ENCODE measurements around the gene LGI4. TPM values are rescaled to one million over a fixed set of nuclear protein-coding genes. Genes with fewer than 3 reads are reported as not detected.

LGI4 gene
- total RNA-seq, 1 donor from 2014 or later = 0.16 TPM

DNA sequence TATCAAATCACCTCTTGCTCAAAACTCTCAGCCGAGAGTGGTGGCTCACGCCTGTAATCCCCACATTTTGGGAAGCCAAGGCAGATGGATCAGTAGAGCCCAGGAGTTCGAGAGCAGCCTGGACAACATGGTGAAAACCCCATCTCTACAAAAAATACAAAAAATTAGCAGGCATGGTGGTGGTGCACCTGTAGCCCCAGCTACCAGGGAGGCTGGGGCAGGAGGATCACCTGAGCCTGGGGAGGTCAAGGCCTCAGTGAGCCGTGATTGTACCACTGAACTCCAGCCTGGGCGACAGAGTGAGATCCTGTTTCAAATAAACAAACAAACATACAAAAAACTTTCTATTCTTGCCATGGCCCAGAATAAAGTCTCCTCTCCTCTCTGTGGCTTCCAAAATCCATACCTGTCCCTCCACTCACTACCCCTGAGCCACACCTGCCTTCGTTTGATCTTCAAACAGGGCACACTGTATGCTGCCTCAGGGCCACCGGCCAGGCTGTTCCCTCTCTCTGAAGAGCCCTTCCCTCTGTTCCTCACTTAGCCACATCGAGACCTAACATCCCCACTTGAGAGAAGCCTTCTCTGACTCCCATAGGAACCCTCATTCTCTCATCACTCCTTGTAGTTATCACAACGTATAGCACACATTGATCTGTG is 6.3 kb downstream of the LGI4 start:
- Mint-ChIP-seq H3K4me1 (peaks cover 11% of the 10 kb centered on the region), H3K9me3 (peaks cover 9% of the 10 kb centered on the region), H3K27ac (no peak overlapping the region), H3K36me3 (ENCODE audit: low read depth) (no peaks in the 10 kb centered on the region), H3K4me3 (no peak overlapping the region), H3K27me3 (peaks cover 5% of the 10 kb centered on the region)
- intact Hi-C loops (cut with micrococcal nuclease) = no loop called here
- DNase-seq = no peak

DNA sequence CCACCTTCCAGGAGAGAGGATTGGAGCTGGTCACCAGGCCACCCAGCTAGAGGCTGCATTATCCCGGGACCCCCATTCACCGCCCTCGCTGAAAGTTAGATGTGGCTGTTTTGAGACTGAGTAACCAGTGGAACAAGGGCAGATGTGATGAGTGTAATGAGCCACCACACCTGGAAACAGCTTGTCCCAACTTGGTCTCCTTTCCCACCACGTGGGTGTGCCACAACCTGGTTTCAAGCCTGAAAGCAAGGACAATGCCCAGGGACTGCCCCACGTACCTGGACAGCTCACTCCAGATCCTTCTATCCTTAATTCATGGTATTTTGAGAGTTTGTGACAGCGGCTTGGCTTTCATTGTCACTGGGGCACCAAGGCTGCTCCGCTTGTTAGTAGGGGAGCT is 7.0 kb downstream of the LGI4 start:
- intact Hi-C loops (cut with micrococcal nuclease) = no loop called here
- no peak for DNase-seq
- H3K4me1 Mint-ChIP-seq = peaks cover 11% of the 10 kb centered on the region

DNA sequence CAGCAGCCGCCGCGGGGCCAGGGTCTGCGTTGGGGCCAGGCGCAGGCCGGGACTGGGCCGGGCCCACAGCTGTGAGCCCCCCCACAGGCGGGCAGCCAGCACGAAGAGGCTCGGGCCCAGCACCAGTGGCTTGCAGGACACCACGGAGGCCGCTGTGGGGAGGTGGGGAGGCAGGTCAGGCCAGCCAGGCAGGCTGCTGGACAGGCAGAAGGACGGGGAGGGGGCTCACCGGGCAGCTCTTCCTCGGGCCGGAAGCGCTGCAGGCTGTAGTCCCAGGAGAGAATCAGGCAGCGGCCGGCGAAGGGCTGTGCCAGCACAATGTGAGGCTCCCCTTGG is 8.3 kb downstream of the LGI4 start:
- DNase-seq = no peak
- Mint-ChIP-seq H3K4me1 (peaks cover 11% of the 10 kb centered on the region), H3K27ac (no peak overlapping the region), H3K9me3 (no peaks in the 10 kb centered on the region), H3K36me3 (ENCODE audit: low read depth) (no peaks in the 10 kb centered on the region), H3K27me3 (peaks cover 7% of the 10 kb centered on the region), H3K4me3 (no peak overlapping the region)
- intact Hi-C loops (cut with micrococcal nuclease) = no loop called here

More for the DNA sequence above, 7.0 kb downstream of the LGI4 start:
- Mint-ChIP-seq H3K4me3 (no peak overlapping the region), H3K36me3 (ENCODE audit: low read depth) (no peaks in the 10 kb centered on the region), H3K27ac (no peak overlapping the region), H3K27me3 (peaks cover 5% of the 10 kb centered on the region), H3K9me3 (peaks cover 6% of the 10 kb centered on the region)

DNA sequence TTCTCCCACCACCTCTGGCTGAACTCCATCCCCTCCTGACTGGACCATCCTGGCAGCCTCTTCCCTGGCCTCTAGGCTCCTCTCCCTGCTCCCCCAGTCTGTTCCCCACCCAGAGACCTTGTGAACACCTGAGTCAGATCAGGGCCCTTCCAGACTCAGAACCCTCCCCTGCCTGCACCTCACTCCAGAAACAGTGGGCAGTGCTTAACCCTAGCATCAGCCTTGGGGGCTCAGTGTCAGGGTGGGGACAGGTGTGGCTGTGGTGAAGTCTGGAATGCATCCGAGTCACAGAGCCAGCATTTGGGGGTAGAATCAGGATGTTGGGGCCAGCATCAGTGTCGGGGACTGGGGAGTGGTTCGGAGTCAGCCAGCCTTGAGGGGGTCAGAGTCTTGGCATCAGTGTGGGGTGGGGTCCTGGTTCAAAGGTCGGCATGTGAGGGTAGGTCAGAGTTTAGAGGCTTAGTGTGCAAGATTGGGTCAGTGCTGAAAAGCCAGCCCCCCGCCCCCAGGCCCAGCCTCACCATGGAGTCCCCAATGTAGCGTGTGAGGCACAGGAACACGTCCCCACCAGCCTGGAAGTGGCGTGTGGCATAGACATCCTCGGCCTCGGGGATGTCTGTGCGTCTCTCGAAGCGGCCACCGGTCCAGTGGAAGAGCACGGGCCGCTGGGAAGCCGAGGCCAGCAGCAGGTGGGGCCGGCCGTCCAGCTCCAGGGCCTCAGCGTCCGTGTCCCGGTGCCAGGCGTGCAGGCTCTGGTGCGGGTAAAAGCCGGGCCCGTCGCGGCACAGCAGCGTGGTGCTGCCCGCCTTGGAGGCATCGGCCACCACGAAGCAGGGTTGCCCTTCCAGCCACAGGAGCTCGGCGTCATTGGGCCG is 8.9 kb downstream of the LGI4 start:
- H3K27ac Mint-ChIP-seq = no peak overlapping the region
- no peaks in the 10 kb centered on the region for H3K36me3 Mint-ChIP-seq (ENCODE audit: low read depth)

DNA sequence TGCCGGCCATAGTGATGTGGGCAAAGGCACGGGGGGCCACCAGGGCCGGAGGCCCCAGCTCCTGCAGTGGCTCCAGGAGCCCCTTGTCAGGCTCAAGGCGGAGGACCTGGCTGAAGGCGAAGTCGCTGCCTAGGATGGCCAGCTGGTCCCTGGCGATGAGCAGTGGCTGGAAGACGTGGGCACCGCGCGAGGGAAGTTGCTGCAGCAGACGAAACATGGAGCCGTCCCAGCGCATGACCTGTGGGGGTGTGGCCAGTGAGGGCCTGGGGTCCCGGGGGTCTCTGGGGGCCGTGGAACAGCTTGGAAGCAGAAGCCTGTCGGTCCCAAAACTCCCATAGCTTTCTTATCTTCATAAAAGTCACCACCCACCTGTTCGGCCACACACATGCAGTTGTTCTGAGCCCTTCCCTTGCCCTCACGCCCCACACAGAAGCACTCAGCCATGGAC is 9.6 kb downstream of the LGI4 start:
- Mint-ChIP-seq H3K36me3 (ENCODE audit: low read depth) (no peaks in the 10 kb centered on the region), H3K4me3 (no peak overlapping the region), H3K9me3 (no peaks in the 10 kb centered on the region), H3K27ac (no peak overlapping the region), H3K27me3 (peaks cover 7% of the 10 kb centered on the region), H3K4me1 (peaks cover 11% of the 10 kb centered on the region)
- intact Hi-C loops (cut with micrococcal nuclease) = no loop called here
- DNase-seq = no peak

More for the DNA sequence above, 8.9 kb downstream of the LGI4 start:
- Mint-ChIP-seq H3K4me3 (peak overlapping the region; percentile 2), H3K9me3 (no peaks in the 10 kb centered on the region), H3K27me3 (peaks cover 7% of the 10 kb centered on the region), H3K4me1 (peaks cover 11% of the 10 kb centered on the region)
- intact Hi-C loops (cut with micrococcal nuclease) = no loop called here
- no peak for DNase-seq

DNA sequence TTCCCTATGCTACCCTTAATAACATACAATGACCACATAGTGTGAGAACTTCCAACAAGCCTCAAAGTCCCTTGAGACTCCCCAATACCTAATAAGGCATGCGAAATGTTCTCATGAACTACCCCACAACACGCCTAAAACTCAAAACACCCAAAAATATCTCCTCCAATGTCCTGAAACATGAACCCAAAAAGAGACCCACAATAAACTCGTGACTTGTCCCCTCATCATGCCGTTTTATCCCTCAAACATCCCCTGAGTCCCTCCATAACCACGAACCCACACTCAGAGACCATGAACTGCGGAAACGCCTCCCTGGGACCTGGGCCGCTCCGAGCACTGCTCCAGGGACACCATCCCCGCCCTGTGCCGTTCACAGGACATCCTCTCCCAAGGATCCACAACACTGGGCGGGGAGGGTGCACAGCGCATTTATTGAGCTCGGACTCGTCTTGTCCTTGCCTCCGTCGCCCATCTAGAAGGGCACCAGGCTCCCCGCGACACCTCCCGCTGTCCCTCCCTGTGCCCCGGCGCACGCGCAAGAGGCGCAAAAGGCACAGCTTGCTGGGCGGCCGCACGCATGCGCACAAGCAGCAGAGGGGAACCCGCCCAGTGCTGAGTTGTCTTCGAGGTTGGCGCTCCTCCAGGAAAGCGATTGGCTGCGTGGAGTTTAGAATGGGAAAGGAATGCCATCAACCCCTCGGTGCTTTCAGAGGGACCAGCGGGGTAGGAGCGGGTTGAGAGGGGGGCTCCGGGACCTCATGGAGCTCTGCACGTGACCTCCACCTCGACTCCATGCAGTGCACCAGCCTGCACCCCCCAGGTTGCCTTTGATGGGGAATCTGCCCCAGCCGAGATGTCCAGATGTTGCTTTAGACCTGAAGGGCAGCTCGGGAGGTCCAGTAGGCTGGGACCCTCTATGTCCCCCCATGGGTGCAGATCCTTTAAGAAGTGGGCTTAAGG is 10.5 kb downstream of the LGI4 start:
- intact Hi-C loops (cut with micrococcal nuclease) = loop anchor here (5.0 kb wide), 1 partner anchor 57 kb away; no protein-coding TSS in a partner anchor
- peak overlapping the region; percentile 78 for H3K4me3 Mint-ChIP-seq
- peaks cover 5% of the 10 kb centered on the region for H3K27me3 Mint-ChIP-seq
- H3K4me1 Mint-ChIP-seq = peaks cover 11% of the 10 kb centered on the region
- no peaks in the 10 kb centered on the region for H3K36me3 Mint-ChIP-seq (ENCODE audit: low read depth)
- DNase-seq = peak; percentile 96
- no peaks in the 10 kb centered on the region for H3K9me3 Mint-ChIP-seq
- H3K27ac Mint-ChIP-seq = peak overlapping the region; percentile 83

DNA sequence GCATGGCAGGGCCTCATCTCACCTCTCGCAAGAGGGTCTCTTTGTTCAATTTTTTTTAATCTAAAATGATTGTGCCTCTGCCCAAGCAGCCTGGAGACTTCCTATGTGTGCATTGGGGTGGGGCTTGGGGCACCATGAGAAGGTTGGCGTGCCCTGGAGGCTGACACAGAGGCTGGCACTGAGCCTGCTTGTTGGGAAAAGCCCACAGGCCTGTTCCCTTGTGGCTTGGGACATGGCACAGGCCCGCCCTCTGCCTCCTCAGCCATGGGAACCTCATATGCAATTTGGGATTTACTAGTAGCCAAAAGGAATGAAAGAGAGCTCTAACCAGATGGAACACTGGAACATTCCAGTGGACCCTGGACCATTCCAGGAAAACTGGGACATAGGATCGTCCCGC is 11.3 kb downstream of the LGI4 start:
- peak overlapping the region; percentile 78 for H3K4me3 Mint-ChIP-seq
- peaks cover 2% of the 10 kb centered on the region for H3K27me3 Mint-ChIP-seq
- H3K36me3 Mint-ChIP-seq (ENCODE audit: low read depth) = no peaks in the 10 kb centered on the region
- no peak for DNase-seq
- H3K9me3 Mint-ChIP-seq = no peaks in the 10 kb centered on the region
- no peak overlapping the region for H3K27ac Mint-ChIP-seq
- intact Hi-C loops (cut with micrococcal nuclease) = loop anchor here (5.0 kb wide), 1 partner anchor 56 kb away; no protein-coding TSS in a partner anchor
- H3K4me1 Mint-ChIP-seq = peaks cover 11% of the 10 kb centered on the region

DNA sequence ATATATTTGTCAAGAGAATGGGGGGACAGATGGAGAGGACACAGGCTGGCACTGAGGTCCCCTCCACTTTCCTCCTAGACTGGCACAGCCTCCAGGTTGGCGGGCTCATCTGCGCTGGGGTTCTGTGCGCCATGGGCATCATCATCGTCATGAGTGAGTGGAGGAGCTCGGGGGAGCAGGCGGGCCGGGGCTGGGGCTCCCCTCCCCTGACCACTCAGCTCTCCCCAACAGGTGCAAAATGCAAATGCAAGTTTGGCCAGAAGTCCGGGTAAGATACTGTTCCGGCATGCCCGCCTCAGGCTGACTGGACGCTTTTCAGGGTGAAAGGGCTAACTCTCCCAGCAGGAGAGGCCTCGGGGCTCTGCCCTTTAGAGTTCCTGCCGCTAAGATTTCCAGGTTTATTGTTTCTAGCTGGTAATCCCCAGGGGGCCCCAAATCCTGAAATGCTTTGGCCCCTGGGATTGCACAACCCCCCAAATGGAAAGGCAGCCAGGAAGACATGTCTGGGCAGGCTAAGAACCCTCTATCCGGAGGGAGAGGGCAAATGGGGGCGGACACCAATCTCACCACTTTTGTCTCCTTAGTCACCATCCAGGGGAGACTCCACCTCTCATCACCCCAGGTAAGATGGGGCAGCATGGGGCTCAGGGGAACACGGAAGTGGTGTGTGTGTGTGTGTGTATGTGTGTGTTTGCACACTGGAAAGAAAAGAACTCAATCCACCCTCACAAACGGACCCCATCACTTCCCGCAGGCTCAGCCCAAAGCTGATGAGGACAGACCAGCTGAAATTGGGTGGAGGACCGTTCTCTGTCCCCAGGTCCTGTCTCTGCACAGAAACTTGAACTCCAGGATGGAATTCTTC is 11.9 kb downstream of the LGI4 start:
- H3K27ac Mint-ChIP-seq = no peak overlapping the region
- intact Hi-C loops (cut with micrococcal nuclease) = loop anchor here (5.0 kb wide), 1 partner anchor 56 kb away; no protein-coding TSS in a partner anchor
- H3K4me1 Mint-ChIP-seq = peaks cover 11% of the 10 kb centered on the region
- peaks cover 2% of the 10 kb centered on the region for H3K27me3 Mint-ChIP-seq
- H3K9me3 Mint-ChIP-seq = no peaks in the 10 kb centered on the region
- no peak for DNase-seq
- no peaks in the 10 kb centered on the region for H3K36me3 Mint-ChIP-seq (ENCODE audit: low read depth)
- H3K4me3 Mint-ChIP-seq = no peak overlapping the region

DNA sequence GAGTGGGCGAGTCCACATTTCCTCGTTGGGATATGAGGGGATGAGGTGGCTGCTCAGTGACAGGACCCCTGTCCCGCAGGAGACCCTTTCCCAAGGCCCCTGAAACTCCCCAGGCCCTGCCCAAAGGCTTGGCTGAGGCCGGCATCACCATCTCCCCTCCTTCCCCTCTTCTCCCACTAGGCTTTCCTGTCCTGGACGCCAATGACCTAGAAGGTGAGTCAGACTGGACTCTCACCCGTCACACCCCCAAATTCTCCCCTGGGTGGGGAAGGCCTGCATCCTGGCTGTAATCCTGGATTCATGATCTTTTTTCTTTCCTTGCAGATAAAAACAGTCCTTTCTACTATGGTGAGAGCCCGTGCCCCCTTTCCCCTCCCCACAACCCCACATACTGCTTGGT is 14.0 kb downstream of the LGI4 start:
- Mint-ChIP-seq H3K4me3 (no peak overlapping the region), H3K9me3 (no peaks in the 10 kb centered on the region), H3K4me1 (peaks cover 11% of the 10 kb centered on the region), H3K27me3 (peaks cover 2% of the 10 kb centered on the region), H3K36me3 (ENCODE audit: low read depth) (no peaks in the 10 kb centered on the region), H3K27ac (no peak overlapping the region)
- intact Hi-C loops (cut with micrococcal nuclease) = loop anchor here (5.0 kb wide), 1 partner anchor 54 kb away; no protein-coding TSS in a partner anchor
- no peak for DNase-seq

DNA sequence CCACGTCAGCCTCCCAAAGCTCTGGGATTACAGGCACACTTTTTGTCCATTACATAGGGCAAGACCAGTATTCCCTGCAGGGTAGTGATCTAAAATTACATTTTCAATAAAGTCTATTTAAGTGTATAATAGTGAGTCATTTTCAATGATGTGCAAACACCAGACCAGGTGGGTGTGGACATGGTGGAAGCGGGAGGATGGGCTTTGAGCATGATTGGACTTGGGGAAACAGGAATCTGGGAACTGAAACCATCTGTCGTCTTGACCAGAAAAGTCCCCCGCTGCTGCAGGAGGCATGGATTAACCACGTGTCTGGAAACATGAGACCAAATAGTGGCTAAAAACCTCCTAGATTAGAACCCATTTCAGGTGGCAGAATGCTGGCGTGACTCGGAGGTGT is 14.4 kb downstream of the LGI4 start:
- H3K4me1 Mint-ChIP-seq = peaks cover 11% of the 10 kb centered on the region
- intact Hi-C loops (cut with micrococcal nuclease) = loop anchor here (5.0 kb wide), 1 partner anchor 53 kb away; no protein-coding TSS in a partner anchor
- H3K27me3 Mint-ChIP-seq = peaks cover 4% of the 10 kb centered on the region
- no peaks in the 10 kb centered on the region for H3K36me3 Mint-ChIP-seq (ENCODE audit: low read depth)
- no peaks in the 10 kb centered on the region for H3K9me3 Mint-ChIP-seq
- no peak for DNase-seq
- no peak overlapping the region for H3K4me3 Mint-ChIP-seq
- H3K27ac Mint-ChIP-seq = no peak overlapping the region

DNA sequence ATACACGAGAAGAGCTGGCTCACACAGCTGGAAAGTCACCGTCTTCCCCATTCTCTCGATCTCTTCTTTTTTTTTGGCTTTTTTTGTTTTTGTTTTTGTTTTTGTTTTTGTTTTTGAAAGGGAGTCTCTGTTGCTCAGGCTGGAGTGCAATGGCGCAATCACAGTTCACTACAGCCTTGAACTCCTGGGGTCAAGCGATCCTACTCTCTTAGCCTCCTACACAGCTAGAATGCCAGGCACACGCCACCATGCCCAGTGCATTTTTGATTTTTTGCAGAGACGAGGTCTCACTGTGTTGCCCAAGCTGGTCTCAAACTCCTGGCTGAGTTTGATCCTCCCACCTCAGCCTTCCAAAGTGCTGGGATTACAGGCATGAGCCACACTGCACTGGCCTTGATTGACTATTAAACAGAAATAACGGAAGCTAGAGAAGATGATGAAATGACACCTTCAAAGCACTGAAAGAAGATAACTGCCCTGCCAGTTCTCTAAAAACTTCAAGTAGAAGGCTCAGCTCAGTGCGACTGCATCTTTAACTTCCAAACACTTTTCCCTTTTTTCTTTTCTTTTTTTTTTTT is 15.2 kb downstream of the LGI4 start:
- Mint-ChIP-seq H3K9me3 (no peaks in the 10 kb centered on the region), H3K4me3 (no peak overlapping the region), H3K36me3 (ENCODE audit: low read depth) (no peaks in the 10 kb centered on the region), H3K27me3 (peaks cover 4% of the 10 kb centered on the region), H3K27ac (no peak overlapping the region), H3K4me1 (peaks cover 11% of the 10 kb centered on the region)
- intact Hi-C loops (cut with micrococcal nuclease) = loop anchor here (5.0 kb wide), 1 partner anchor 52 kb away; no protein-coding TSS in a partner anchor
- no peak for DNase-seq

DNA sequence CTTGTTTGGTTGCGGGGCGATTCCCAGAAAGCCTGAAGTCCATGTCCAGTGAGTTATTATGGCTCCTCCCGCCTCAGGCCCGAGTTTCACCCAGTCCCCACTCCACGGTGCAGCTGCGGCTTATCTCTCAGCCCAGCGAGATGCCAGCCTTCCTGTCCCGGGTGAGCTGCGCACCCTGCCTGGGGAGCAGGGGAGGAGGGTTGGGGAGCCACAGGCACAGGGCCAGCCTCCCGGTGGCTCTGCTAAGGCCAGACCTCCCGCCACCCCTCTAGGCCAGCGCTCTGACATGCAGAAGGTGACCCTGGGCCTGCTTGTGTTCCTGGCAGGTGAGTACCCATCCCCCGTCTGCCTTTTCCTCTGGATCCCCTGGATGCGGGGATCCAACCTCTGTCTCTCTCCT is 15.8 kb downstream of the LGI4 start:
- Mint-ChIP-seq H3K36me3 (ENCODE audit: low read depth) (no peaks in the 10 kb centered on the region), H3K27ac (no peak overlapping the region), H3K9me3 (no peaks in the 10 kb centered on the region), H3K4me1 (peaks cover 8% of the 10 kb centered on the region), H3K27me3 (peaks cover 7% of the 10 kb centered on the region), H3K4me3 (no peak overlapping the region)
- DNase-seq = no peak
- intact Hi-C loops (cut with micrococcal nuclease) = no loop called here

Data from activated CD4-positive, alpha-beta T cell treated with anti-CD3 and anti-CD28 coated beads, Interleukin-2, amount 10 ng/mL, durations not matched to agents 24 days and 14 days (primary cell).